Vagina (tissue), 2 donors: ENCODE results near the gene PCNX2. TPM values are rescaled to one million over a fixed set of nuclear protein-coding genes. Genes with fewer than 3 reads are reported as not detected.
"Not testable (repeated sequence)": the region's sequence is repeated elsewhere in the genome, so short reads cannot be mapped to it uniquely, and the experiment has no call there.

Experiments used
- DNase-seq, 2 donors: peaks; one replicate each; pipeline ENCODE4 v3.0.0-alpha.2; 2017; ENCODE audit errors: extremely low spot score in 2 of 2
- H3K27ac ChIP-seq: fragments of 200-600 bp; sonication (generic); one replicate; pipeline ENCODE4 v1.5.1; 2019
- H3K27me3 ChIP-seq: fragments of 200-600 bp; sonication (generic); one replicate; pipeline ENCODE4 v1.5.1; 2019
- H3K36me3 ChIP-seq, 2 donors: fragments of 200-600 bp; sonication (generic); one replicate each; pipeline ENCODE4 v1.5.1; 2017 to 2019
- H3K4me1 ChIP-seq: fragments of 200-600 bp; sonication (generic); one replicate; pipeline ENCODE4 v1.5.1; 2019
- H3K4me3 ChIP-seq, 2 donors: fragments of 200-600 bp; sonication (generic); 1 replicate in 1 of 2; 2 replicates in 1 of 2; pipeline ENCODE4 v1.5.1; 2016 to 2019
- H3K9me3 ChIP-seq: fragments of 200-600 bp; sonication (generic); one replicate; pipeline ENCODE4 v1.5.1; 2019
- CTCF ChIP-seq, 3 experiments: fragments of 450-650 bp in 2 of 3; fragments of 200-600 bp in 1 of 3; sonication (generic) in 1 of 3; IDR thresholded peaks; one replicate each; pipeline ENCODE4 v1.5.1; 2017 to 2019; ENCODE audit warnings: antibody characterized with exemption in 3 of 3, mild to moderate bottlenecking in 2 of 3, moderate library complexity in 2 of 3
- POLR2A ChIP-seq, 2 donors: fragments of 450-650 bp; IDR thresholded peaks; one replicate each; pipeline ENCODE4 v1.6.1; 2017; ENCODE audit warnings: antibody characterized with exemption in 2 of 2, mild to moderate bottlenecking in 2 of 2, moderate library complexity in 2 of 2
- POLR2AphosphoS5 ChIP-seq, 2 donors: sonication (generic); formaldehyde crosslinking; IDR thresholded peaks; one replicate each; pipeline ENCODE4 v1.9.0; 2017; ENCODE audit warnings: antibody characterized with exemption in 2 of 2, mild to moderate bottlenecking in 2 of 2, low read depth in 1 of 2; ENCODE audit not compliant: insufficient read depth in 1 of 2
- intact Hi-C: fragments of 100-400 bp; cut with DNase I; formaldehyde crosslinking; loops from one replicate; pipeline ENCODE4 v1.15.1; 2023
- total RNA-seq: library from RNA; depleted of rRNA; stranded (reverse); fragments of >200 nt; gene quantifications from one replicate; pipeline ENCODE4 v1.2.3, GENCODE V29; 2016

Gene PCNX2
- total RNA-seq, 1 donor from 2014 or later = 29.2 TPM

GRCh38 chr1:233138788-233139585, 156.5 kb downstream of the PCNX2 start:
- no peaks in the 10 kb centered on the region for H3K9me3 ChIP-seq
- TF ChIP-seq POLR2A (IDR thresholded peaks at IDR 0.05) (no peak), CTCF (IDR thresholded peaks at IDR 0.05) (no peak), POLR2AphosphoS5 (IDR thresholded peaks at IDR 0.05; ENCODE audit: insufficient read depth in 1 of 2, low read depth in 1 of 2) (no peak)
- intact Hi-C loops = no loop called here

GRCh38 chr1:233135833-233136232, 159.7 kb downstream of the PCNX2 start:
- DNase-seq = no peak
- Histone ChIP-seq H3K4me3 (no peak overlapping the region), H3K36me3 (no peaks in the 10 kb centered on the region), H3K27ac (no peak overlapping the region), H3K4me1 (no peaks in the 10 kb centered on the region), H3K9me3 (no peaks in the 10 kb centered on the region), H3K27me3 (no peaks in the 10 kb centered on the region)
- no peak for TF ChIP-seq POLR2AphosphoS5 (IDR thresholded peaks at IDR 0.05; ENCODE audit: insufficient read depth in 1 of 2, low read depth in 1 of 2)
- no peak for TF ChIP-seq CTCF (IDR thresholded peaks at IDR 0.05)
- TF ChIP-seq POLR2A (IDR thresholded peaks at IDR 0.05) = no peak
- intact Hi-C loops = no loop called here

More at GRCh38 chr1:233138788-233139585, 156.5 kb downstream of the PCNX2 start:
- Histone ChIP-seq H3K36me3 (no peaks in the 10 kb centered on the region), H3K4me3 (no peak overlapping the region), H3K4me1 (no peaks in the 10 kb centered on the region), H3K27me3 (no peaks in the 10 kb centered on the region), H3K27ac (no peak overlapping the region)
- no peak for DNase-seq

- Histone ChIP-seq H3K27me3 (no peaks in the 10 kb centered on the region), H3K9me3 (no peaks in the 10 kb centered on the region), H3K27ac (no peak overlapping the region), H3K36me3 (no peaks in the 10 kb centered on the region), H3K4me3 (no peak overlapping the region), H3K4me1 (no peaks in the 10 kb centered on the region)
- TF ChIP-seq CTCF (IDR thresholded peaks at IDR 0.05) (no peak), POLR2AphosphoS5 (IDR thresholded peaks at IDR 0.05; ENCODE audit: insufficient read depth in 1 of 2, low read depth in 1 of 2) (no peak), POLR2A (IDR thresholded peaks at IDR 0.05) (no peak)
- intact Hi-C loops = no loop called here
- DNase-seq = no peak
Measured at GRCh38 chr1:233132445-233132844, 163.1 kb downstream of the PCNX2 start.

GRCh38 chr1:233129031-233129430, 166.5 kb downstream of the PCNX2 start:
- H3K4me3 ChIP-seq, H3K27me3 ChIP-seq, DNase-seq, H3K4me1 ChIP-seq, H3K36me3 ChIP-seq, intact Hi-C loops, H3K27ac ChIP-seq, H3K9me3 ChIP-seq: not testable (repeated sequence)

GRCh38 chr1:233127157-233127556, 168.4 kb downstream of the PCNX2 start:
- no peaks in the 10 kb centered on the region for H3K9me3 ChIP-seq
- intact Hi-C loops = no loop called here
- H3K36me3 ChIP-seq = no peaks in the 10 kb centered on the region
- H3K27ac ChIP-seq = no peak overlapping the region
- no peak for DNase-seq
- H3K4me3 ChIP-seq = no peak overlapping the region
- H3K4me1 ChIP-seq = no peaks in the 10 kb centered on the region
- TF ChIP-seq CTCF (IDR thresholded peaks at IDR 0.05) (no peak), POLR2A (IDR thresholded peaks at IDR 0.05) (no peak), POLR2AphosphoS5 (IDR thresholded peaks at IDR 0.05; ENCODE audit: insufficient read depth in 1 of 2, low read depth in 1 of 2) (no peak)
- H3K27me3 ChIP-seq = no peaks in the 10 kb centered on the region
